BE2C (cell line): Measurements from ENCODE around the gene SEMA7A.
"Not testable (repeated sequence)": the region's sequence is repeated elsewhere in the genome, so short reads cannot be mapped to it uniquely, and the experiment has no call there.

Source experiments
- DNase-seq: peaks from one replicate; pipeline ENCODE4 v3.0.0-alpha.2; 2020
- H3K27me3 ChIP-seq: fragments of 250-450 bp; sonication (Bioruptor Pico); 2 replicates; pipeline ENCODE4 v1.5.1; 2020; ENCODE audit warnings: mild to moderate bottlenecking
- H3K36me3 ChIP-seq: fragments of 250-450 bp; sonication (Bioruptor Pico); 2 replicates; pipeline ENCODE4 v1.5.1; 2020; ENCODE audit warnings: mild to moderate bottlenecking
- H3K4me1 ChIP-seq: fragments of 250-450 bp; sonication (Bioruptor Pico); 2 replicates; pipeline ENCODE4 v1.5.1; 2020
- H3K4me3 ChIP-seq: 2 replicates; pipeline ENCODE4 v1.5.1; 2011; ENCODE audit warnings: low read depth, low read length
- H3K9me3 ChIP-seq: fragments of 250-450 bp; sonication (Bioruptor Pico); 2 replicates; pipeline ENCODE4 v1.5.1; 2020
- TF ChIP-seq, protein P1 (sequence below): IDR thresholded peaks from 2 replicates; pipeline ENCODE4 v1.5.1; 2012; ENCODE audit warnings: mild to moderate bottlenecking, low read depth, low read length

SEMA7A gene

DNA sequence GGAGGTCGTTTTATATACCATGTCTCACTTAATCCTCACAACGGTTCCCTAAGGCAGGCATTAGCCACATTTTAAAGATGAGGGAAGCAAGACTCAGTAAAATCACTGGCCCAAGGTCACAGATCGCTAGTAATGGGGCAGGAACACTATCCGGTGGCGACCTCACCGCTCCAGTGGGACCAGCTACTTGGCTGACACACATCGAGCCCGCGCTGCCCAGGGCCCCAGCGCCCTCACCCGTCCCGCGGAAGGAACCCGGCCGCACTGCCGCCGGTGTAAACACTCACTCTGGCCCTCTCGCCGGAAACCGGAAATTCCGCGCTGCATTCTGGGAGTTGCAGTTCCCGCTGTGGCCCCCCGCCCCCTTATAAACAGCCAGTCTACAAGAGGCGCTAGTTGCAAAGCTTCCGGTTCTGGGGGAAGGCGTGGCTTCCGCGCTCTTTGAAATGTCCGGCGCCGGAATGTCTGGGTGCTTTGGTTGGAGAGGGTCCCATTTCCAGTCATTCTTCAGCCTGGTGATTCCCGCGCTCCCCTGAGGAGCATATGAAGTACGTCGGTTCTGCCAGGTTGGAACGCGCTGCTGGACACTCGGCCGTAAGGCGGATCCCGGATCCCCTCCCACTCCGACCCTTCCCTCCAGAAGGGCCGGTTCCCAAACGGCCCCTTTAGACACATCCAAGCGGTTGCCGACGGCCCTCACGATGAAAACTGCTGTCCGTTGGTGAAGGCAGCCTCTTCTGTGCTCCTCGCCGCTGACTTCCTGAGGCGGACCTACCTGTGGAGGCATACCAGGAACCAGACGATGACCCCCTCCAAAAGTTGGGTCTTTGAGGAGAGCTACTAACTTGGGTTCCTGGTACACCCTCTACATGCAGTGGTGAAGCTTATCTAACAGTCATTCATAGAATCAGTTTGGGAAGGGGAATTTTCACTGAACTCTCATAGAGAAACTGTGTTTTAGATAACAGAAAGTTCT lies 27.4 kb upstream of the SEMA7A start, which contains the start of gene UBL7:
Gene UBL7 (minus strand): TSS at position 290 of the 976 bp plus-strand sequence. CDS start 2,293 bp downstream, outside the sequence.
- H3K36me3 ChIP-seq: peaks cover 8% of the 10 kb centered on the region
- H3K9me3 ChIP-seq: no peaks in the 10 kb centered on the region
- H3K4me3 ChIP-seq: peak within 1 kb of the TSS; percentile 96
- no peaks in the 10 kb centered on the region for H3K27me3 ChIP-seq
- H3K4me1 ChIP-seq: no peaks in the 10 kb centered on the region
- TF ChIP-seq, protein P1, sequence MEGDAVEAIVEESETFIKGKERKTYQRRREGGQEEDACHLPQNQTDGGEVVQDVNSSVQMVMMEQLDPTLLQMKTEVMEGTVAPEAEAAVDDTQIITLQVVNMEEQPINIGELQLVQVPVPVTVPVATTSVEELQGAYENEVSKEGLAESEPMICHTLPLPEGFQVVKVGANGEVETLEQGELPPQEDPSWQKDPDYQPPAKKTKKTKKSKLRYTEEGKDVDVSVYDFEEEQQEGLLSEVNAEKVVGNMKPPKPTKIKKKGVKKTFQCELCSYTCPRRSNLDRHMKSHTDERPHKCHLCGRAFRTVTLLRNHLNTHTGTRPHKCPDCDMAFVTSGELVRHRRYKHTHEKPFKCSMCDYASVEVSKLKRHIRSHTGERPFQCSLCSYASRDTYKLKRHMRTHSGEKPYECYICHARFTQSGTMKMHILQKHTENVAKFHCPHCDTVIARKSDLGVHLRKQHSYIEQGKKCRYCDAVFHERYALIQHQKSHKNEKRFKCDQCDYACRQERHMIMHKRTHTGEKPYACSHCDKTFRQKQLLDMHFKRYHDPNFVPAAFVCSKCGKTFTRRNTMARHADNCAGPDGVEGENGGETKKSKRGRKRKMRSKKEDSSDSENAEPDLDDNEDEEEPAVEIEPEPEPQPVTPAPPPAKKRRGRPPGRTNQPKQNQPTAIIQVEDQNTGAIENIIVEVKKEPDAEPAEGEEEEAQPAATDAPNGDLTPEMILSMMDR: peak; percentile 21; the same call in 1 of the 2 replicates
- DNase-seq: peak; percentile 99

DNA sequence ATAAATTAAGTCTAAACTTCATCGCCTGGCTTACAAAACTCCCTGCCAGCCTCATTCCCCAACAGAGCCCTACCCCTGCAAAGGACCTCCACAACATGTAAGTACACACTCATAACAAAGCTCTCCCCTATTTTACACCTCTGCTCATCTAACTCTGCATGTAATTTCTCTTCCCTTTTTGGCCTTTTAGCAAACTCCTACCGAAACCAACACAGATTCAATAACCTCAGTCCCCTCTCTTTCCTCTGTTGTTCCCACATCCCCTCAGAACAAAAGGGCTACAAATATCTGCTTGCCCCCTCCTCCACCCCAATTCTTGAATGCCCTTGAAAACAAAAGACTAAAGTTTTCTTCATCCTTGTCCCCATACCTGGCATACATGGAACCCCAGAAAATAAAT lies 26.5 kb upstream of the SEMA7A start:
- Histone ChIP-seq H3K4me1 (no peaks in the 10 kb centered on the region), H3K36me3 (peaks cover 6% of the 10 kb centered on the region), H3K4me3 (peak overlapping the region; percentile 96), H3K27me3 (no peaks in the 10 kb centered on the region), H3K9me3 (no peaks in the 10 kb centered on the region)
- TF ChIP-seq, protein P1: no peak
- DNase-seq: no peak

DNA sequence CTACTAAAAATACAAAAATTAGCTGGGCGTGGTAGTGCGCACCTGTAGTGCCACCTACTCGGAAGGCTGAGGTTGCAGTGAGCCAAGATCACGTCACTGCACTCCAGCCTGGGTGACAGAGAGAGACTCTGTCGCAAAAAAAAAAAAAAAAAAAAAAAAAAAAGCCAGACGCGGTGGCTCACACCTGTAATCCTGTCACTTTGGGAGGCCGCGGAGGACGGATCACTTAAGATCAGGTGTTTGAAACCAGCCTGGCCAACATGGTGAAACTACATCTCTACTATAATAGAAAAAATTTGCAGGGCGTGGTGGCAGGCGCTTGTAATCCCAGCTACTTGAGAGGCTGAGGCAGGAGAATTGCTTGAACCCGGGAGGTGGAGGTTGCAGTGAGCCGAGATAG lies 26.0 kb upstream of the SEMA7A start:
- not testable (repeated sequence) for DNase-seq, H3K4me3 ChIP-seq, H3K36me3 ChIP-seq, H3K9me3 ChIP-seq, H3K27me3 ChIP-seq, H3K4me1 ChIP-seq

DNA sequence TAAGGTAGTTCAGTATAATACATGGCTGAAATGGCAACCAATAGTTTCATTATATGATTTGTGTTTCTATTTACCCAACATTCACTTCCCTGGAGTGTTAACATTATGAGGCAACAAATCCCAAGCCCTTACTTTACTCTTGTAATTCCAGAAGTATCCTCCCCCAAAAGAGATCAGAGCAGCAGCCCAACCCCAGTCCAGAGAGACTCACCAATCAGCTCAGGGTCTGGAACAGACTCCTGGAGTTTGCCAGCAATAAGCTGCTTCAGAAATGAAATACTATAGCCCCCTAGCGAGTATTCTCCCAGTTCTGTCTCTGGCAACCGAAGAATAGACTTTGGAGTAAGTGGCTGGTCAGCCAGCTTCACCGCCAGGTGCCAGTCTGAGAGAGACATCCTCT lies 24.7 kb upstream of the SEMA7A start:
- Histone ChIP-seq H3K4me1 (no peaks in the 10 kb centered on the region), H3K27me3 (no peaks in the 10 kb centered on the region), H3K4me3 (no peak overlapping the region), H3K36me3 (peaks cover 6% of the 10 kb centered on the region), H3K9me3 (no peaks in the 10 kb centered on the region)
- TF ChIP-seq, protein P1: no peak
- DNase-seq: no peak

DNA sequence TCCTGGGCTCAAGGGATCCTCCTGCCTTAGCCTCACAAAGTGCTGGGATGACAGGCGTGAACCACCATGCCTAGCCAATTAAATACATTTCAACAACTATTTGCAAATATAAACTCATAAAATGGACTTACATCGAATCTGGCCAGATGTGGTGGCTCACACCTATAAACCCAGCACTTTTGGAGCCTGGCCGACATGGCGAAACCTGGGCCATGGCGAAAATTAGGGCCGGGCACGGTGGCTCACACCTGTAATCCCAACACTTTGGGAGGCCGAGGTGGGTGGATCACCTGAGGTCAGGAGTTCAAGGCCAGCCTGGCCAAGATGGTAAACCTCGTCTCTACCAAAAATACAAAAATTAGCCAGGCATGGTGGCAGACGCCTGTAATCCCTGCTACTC lies 23.3 kb upstream of the SEMA7A start:
- not testable (repeated sequence) for H3K4me3 ChIP-seq, H3K4me1 ChIP-seq, H3K9me3 ChIP-seq, DNase-seq, H3K36me3 ChIP-seq, H3K27me3 ChIP-seq

DNA sequence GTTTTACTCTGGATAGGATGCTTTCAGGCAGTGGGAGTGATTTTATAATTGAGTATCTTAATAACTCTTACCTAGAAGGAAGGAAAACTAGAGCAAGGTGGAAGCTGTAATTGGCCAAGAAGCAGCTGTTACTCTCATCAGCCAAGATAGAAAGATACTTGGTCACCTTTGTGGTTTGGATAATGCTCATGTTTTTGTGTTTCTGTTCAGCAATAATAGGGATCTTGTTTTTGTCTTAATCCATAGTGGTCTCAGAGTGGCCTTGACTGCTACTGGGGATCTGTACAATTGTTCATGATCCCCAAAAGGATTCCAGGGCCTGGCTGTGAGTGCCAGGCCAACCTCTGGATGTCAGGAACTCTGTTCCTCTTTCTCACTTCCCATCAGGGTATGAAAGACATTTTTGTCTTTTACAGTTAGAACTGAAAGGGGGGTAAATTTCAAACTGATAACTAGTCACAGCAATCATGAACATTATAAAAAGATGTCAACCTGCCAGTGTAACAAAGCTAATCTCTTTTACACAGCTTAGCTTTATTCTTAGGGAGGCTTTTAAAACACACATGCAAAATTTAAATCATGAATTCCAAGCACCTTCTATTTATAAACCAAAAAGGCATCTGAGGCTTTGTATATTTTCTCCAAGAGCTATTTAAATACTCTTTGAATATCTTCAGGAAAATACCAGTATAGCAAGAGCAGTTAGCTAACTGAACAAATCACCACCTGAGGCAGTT lies 21.2 kb upstream of the SEMA7A start:
- Histone ChIP-seq H3K9me3 (no peaks in the 10 kb centered on the region), H3K27me3 (no peaks in the 10 kb centered on the region), H3K36me3 (peaks cover 4% of the 10 kb centered on the region; the same call in 1 of the 2 replicates), H3K4me3 (no peak overlapping the region), H3K4me1 (no peaks in the 10 kb centered on the region)
- TF ChIP-seq, protein P1: no peak
- no peak for DNase-seq
